ENCODE data around the gene KIF16B.
"Not testable (repeated sequence)": the region's sequence is repeated elsewhere in the genome, so short reads cannot be mapped to it uniquely, and the experiment has no call there.

Gene KIF16B

DNA sequence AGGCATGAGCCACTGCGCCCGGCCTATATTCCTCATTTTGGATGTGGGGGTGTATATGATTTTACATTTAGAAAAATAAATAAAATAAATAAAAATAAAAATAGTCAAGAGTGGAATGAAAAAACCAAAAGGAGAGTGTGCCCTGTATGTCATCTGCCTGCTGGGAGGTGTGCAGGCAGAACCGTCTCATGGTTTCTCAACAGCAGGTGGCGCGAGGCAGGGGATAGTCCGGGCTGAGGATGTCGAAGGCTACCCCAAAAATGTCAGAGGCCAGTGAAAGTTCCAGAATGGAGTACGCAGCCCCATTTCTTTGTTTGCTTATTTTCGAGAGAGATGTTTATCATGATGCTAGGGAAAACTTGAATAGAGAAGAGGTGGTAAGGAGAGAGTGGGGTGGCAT, 16.4 kb upstream of the KIF16B start:
- DNase-seq: no peak

DNA sequence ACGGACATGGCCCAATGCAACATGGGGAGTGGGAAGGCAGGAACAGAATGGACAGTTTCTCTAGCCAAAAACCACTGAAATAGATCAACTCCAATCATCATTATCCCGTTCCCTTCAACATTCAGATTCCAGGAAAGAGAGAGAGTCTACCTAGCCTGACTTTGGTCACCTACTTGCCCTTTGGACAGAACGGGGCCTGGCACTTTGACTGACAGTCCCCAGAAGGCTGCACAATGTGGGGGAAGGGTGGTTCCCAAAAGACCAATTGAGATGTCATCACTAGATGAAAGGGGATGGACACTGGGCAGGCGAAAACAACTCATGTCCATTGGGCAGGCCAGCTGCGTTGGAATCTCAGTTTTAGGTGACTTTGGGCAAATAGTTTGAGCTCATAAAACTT, 15.0 kb upstream of the KIF16B start:
- no peak for DNase-seq

DNA sequence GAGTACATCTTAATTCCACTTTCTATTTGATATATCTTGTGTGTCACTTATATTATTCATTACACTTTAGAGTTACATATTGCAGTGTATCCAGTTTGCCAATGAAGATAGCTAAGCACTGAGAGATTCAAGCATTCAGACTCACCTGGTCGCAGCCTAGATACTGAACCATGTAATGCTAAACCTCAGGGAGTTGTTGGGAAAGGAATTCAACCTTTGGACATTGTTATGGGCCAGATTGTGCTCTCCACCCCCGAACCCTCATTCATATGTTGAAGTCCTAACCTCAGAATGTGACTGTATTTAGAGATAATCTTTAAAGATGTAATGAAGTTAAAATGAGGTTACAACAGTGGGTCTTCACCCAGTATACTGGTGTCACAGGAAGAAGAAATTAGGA, 13.8 kb upstream of the KIF16B start:
- DNase-seq: no peak

DNA sequence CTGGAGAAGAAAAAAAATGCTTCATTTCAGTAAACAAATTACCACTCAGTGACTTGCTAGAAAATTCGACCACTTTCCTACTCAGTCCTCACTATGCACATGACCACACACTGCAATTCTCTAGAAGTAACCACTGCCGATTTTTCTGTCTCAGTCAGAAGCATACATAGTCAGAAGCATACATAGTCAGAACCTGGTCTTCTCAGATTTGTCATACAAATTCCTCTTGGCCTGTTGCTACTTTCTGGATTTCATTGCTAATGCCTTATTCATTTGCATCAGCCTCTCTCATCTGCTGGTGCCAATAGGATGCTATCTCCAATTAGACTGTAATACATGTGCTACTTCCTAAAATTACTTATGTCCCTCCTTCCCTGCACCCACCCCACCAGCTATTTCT, 10.2 kb upstream of the KIF16B start:
- no peak for DNase-seq

DNA sequence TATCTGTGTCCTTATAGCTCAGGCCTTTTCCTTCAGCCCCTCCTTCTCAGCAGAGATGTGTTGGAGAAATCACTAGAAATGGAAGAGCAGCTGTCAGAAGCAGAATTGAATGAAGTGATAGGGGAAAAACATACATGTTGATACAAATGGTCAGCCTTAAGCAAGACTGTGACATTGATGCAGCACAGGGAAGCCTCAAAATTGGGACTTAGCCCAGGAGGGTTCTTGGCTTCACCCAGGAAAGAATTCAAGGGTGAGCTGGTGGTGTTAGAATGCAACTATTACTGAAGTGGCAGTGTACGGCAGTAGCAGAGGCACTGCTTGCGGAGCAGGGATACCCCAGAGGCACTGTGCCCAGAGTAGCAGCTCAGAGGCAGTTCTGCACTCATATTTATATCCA, 8.0 kb upstream of the KIF16B start:
- no peak for DNase-seq

DNA sequence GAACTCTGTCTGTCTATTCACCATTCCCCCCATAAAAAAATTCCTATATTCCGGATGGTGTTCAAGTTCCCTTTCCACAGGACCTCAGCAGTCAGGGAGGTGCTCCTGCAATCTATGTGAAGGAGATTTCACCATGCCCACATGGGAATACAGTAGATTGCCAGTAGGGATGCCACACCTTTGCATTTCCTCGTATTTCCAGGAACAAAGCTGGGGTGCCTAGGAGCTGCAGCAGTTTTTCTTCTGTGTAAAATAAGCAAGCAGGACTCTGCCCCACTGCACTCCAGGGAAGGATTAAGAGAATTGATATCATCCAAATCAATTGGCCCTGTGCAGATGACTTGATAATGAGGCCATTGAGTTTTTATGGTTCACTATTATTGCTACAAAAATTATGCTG, 7.4 kb upstream of the KIF16B start:
- no peak for DNase-seq

DNA sequence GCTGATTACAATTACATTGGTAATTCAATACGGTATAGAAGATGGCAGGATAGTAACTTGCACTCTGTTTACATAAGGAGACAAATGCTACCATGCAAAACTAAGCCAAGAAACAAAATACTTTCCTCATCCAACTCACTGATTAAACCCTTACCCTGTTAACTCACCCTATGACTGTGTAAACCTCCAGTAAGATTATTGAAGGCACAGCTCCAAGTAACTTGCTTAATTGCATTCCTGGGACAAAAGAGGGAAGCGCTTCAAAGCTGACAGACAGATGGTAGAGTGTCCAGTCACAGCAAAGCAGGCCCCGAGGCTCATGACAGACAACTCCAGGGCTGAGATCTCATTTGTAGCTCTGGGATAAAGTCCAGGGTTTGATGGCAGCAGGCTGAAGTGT, 6.9 kb upstream of the KIF16B start:
- no peak for DNase-seq

DNA sequence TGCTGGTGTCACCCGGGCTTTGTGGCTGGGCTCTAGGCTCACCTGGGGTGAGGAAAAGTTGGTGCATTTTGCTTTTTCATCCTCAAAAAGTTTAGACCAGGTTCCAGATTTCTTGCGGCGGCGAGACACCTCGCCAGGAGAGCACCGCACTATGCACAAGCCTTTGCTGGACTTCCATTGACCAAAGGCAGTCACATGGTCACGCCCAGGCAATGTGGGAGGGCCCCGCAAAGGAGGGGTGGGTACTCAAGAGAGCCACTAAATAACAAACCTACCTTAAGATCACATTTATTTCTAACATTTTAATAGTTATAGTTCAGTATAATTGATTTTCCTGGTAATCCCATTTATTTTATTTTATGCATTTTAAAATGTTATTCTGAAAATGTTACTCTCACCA, 3.0 kb upstream of the KIF16B start:
- no peak for DNase-seq

DNA sequence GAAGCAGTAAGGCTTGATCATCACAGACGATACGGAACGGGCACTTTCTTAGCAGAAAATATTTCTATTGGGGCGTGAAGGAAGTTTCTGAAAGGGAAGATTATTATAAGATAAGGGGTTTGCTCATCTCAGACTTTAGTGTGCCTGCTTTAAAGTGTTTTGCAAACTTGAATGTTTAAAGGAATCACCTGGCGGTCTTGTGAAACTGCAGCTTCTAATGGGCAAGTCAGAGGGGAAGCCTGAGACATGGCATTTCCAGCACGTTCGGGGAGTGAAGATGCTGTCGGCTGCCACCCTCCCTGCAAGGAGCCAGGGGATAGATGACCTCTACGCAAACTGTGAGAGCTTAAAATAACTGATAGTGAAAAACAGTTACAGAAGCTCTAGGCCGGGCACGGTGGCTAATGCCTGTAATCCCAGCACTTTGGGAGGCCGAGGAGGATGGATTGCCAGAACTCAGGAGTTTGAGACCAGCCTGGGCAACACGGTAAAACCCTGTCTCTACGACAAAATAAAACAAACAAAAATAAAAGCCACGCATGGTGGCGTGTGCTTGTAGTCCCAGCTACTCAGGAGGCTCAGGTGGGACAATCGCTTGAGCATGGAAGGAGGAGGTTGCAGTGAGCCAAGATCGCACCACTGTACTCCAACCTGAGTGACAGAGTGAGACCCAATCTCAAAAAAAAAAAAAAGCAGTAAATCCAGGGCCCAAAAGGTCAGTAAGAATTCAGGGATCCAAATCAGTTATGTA, 2.3 kb upstream of the KIF16B start:
- DNase-seq: no peak

DNA sequence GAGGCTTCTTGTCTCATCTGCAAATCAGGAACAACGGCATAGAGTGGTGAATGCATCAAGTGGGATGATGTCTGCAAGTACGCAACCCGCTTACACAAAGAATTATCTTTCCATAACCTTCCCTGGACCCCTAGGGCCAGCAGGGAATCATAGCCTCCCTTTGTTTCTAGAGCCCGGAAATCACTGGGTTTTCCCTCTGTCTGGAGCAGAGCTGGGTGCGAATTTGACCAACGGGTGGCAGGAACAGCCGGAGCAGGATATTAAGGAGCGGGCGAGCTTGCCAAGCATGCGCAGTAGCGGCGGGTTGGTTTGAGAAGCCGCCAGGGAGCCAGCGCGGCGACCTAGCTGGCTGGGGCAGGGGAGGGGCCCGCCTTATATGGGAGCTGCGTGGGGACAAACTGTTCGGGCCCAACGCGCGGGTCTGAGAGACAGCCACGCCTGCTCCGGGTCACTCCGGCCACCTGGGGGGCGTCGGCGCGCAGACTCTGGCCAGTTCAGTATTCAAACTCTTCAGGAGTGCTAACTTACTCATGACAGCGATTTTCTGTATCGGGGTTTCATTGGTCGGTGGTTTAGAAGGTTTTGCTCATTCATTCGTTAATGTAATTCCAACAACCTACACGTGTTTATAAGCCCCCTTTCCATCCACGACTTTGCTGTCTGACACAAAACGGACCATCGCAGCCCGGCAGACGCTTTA, 1.6 kb upstream of the KIF16B start:
- DNase-seq: peak; percentile 84

DNA sequence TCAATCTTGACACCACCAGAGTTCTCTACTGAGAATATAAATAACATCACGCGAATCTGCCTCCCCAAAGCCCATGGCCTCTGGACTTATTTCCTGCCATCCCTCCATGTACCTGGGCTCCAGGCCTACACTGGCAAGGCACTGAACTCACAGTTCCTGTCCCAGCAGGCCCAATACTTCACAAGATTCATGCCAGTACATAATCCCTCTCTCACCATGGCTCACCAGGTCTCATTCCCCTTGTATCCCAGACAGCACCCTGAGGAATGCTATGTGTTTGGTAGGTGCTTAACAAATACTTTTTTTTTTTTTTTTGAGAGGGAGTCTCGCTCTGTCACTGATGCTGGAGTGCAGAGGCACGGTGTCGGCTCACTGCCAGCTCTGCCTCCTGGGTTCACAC, 1.9 kb downstream of the KIF16B start:
- no peak for DNase-seq

DNA sequence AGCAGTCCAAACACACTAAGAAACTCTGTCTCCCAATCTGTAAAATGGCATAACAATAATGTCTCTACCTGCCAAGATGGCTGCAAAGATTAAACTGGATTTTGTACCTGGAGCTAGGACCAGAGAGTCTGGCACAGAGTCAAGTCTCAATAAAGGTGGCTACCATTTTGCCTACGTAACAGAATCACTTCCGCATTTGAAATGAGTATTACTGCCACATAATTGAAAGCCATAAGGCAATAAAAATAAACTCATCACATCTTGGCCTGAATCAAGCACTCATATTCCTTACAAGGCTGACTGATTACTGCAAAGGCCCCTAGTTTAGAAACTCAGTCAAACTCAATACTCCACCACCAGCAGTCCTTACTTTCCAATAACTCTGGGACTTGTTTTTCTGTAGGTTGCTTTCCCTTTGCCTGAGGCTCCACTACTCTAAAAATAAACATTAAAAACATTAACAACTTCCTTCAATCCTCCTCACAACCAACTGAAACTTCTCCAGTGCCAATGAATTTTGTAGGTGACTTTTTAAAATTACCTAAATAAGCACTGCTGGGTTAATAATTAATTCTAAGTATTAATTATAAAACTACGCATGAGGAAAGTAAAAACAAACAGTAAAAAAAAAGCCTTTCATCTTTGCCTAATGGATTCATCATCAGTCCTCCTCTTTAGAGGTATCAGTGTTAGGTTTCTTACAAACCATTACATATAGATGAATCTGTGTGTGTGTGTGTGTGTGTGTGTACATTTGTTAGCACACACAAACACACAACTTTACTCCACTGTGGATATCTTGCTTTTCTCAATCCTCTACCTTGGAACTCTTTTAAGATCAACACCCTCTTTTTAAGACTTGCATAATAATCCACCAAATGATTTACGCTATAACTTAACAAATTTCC, 3.7 kb downstream of the KIF16B start:
- no peak for DNase-seq

DNA sequence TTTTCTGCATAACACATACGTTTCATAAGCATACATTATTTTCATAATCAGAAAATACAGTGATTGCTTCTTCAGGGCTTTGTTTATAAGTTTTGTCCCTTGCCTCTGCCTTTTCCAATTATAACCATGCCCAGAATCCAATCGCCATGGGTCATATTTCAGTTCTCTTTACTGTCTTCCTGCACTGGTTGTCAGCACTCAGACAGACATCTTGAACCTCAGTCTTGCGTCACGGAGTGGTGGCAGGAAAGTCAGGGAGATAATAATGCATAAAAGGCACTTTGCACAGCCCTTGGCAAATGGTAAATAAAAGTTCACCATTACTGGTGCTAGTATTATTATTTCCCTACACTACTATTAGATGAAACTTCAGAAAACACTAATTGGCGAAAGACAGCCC, 7.2 kb downstream of the KIF16B start:
- no peak for DNase-seq

DNA sequence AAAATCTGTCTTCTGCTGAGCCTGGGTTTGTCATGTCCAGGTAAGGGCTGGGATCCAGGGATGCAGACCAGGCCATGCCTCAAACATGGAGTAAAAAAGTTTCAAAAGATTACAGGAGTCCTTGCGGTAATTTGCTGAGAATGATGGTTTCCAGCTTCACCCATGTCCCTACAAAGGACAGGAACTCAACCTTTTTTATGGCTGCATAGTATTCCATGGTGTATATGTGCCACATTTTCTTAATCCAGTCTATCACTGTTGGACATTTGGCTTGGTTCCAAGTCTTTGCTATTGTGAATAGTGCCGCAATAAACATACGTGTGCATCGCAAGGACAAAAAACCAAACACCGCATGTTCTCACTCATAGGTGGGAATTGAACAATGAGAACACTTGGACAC, 9.2 kb downstream of the KIF16B start:
- DNase-seq: not testable (repeated sequence)

DNA sequence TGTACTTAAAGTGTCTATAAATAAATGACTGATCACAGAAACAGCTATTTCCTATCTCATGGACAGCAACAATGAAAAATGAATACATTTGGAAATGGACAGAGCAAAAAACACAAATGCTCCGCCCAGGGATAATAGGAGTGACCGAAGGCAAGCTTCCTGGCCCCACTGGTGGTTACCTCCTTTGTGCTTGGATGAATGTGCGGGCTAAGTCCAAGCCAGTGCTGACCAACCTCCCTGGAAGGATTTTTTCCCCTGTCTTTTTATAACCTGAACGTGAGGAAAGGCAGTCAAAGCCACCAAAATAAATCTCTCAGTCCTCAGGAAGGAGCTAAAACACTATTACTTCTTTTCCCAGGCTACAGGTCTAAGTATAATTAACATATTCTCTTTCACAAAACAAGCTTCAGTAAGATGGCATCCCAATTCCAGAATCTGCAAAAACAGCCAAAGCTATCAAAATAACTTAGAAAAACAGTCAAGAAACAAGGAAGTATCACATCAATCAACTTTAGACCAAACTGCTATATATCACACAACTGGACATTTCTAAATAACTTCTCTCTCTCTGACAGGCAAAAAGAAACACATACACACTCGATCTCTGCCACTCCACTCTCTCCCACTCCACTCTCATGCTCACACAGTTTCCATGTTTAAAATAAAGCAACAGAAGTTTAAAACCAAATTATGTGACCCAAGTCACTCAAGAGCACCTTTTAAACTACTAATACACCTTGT, 10.0 kb downstream of the KIF16B start:
- DNase-seq: no peak

DNA sequence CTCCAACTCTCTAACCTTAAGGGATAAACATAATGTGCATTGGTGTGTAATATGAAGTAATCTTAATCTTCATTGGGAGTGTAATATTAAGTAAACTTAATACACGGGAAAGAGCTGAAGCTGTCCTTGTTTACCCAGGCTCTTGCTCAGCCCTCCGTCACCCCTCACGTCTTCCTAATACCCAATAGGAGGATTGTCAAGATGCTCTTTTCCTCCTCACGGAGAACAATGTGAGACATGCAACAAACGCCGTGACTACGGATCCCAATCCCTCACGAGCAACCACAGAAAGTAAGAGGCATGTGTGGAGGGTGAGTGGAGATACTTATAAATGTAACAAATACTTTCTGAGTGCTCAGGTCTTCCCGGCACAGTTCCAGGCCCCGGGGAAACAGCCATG, 11.0 kb downstream of the KIF16B start:
- DNase-seq: no peak

DNA sequence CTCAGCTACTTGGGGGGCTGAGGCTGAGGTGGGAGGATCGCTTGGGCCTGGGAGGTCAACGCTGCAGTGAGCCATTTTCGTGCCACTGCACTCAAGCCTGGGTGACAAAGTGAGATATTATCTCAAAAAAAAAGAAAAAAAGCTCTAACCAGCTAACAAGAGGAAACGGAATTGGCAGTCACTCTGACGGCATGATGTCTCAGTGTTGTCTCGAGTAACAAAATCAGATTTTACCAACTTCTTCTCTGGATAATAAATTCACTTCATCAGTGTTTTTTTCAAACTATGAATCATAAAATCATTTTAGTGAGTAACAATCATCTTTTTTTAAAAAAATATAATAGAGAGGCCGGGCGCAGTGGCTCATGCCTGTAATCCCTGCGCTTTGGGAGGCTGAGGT, 12.6 kb downstream of the KIF16B start:
- DNase-seq: no peak

DNA sequence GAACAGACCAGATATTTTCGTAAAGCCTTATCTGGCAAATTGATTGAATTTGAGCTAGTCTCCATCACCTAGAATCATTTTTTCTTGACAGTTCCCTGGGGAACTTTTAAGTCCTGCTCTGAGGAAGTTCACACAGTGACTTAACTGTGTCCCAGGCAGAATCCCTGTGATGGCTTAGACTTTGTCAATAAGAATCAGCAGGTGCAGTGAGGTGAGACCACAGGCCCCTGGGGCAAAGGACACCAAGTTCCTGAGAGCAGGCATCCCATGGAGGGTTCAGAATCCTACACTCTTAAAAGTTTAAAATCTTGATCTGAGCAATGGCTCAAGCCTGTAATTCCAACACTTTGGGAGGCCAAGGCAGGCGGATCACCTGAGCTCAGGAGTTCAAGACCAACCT, 13.0 kb downstream of the KIF16B start:
- DNase-seq: no peak

DNA sequence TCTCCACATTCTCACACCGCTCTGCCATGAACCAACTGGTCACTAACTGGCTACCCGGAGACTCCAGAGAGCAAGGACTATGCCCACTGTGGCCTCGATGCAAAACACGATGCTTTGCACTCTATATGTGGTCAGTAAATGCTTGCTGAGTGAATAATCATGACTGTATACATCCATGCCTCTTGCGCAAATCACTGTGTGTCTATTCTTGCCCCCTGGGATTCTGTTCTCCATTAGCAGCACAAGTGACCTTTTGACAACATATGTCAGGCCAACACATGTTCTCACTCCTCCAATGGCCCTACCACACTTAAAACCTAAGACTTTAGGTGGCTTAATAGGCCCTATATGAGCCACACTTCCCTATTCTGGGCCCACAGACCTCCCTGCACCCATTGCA, 16.9 kb downstream of the KIF16B start:
- DNase-seq: no peak

DNA sequence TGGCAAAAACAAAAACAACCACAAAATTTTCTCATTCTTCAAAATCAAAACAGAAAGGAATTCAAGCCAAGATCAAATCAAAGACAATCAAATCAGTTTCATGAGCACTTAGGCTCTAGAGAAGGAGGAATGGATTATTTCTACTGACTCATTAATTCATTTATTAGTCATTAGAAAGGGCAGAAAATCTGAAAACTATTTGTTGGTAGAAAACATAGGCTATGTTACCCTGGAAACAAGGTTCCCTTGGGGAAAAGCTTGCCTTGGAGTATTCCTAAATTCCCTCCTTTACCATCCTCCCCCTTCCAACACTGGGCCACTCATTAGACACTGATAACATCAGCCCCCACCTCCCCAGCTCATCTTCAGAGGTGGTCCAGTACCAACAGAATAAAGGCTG, 17.5 kb downstream of the KIF16B start:
- DNase-seq: no peak

DNA sequence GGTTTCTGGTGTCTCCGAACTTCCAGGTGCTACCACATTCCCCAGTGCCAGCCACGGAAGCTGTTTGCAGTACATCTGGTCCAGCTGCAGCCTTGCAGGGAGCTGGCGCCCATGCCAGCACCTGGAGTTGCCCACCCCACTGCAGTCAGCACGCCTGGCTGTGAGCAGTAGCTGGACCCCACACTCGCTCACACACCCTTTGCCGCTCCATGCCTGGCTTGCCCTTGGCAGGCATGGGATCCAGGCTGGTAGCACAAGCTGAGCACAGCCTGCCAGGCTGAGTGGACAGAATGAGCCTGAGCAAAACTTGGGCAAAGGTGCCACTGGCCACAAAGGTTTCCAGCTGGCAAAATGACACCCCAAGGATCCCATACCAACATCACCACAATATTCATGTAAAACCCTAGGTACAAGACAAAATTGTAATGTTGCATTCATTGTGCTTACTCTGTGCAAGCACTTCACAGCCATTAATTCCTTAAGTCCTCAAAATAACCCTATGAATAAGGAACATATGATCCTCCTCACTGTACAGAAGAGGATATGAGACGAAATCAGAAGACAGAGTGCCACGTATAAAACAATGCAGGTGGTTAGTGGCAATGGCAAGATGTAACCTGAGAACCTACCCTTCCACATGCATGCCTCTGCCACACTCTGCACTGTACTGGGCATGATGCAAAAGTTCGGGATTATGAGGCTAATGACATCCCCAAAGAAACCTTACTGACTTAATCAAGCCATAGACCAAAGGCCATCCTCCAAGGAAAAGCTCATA, 18.3 kb downstream of the KIF16B start:
- no peak for DNase-seq

DNA sequence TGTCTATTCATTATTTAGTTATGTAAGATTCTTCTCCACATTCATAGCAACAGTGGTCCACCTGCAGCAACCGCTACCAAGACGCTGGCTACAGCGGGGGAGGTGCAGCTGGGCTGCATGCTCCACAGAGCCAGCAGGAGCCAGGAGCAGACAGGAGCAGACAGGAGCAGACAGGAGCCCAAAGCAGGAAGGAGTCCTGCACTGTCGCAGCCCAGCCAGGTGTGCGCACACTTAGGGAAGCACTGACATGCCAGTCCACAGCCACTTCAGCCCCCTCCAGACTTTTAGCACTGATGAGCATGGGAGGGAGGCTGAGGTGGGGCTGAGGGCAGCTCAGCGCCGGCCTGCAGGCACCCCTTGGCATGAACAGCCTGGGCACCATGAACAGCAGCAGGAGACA, 19.6 kb downstream of the KIF16B start:
- no peak for DNase-seq

All from right kidney (tissue), 1 donor.